GM19043 (cell line): Measurements from ENCODE around the gene TRDMT1.

Experiments used
- ATAC-seq: cut with Tn5 transposase; IDR thresholded peaks from one replicate; pipeline ENCODE4 v1.9.1; 2021; ENCODE audit warnings: low read depth; ENCODE audit not compliant: unreplicated experiment

Gene TRDMT1

GRCh38 chr10:17109475-17110207 is 91.8 kb downstream of the TRDMT1 start:
- ATAC-seq, result no peak

- ATAC-seq, result no peak
Measured at GRCh38 chr10:17109046-17109445, 92.4 kb downstream of the TRDMT1 start.

GRCh38 chr10:17106991-17107390 is 94.5 kb downstream of the TRDMT1 start:
- ATAC-seq, result no peak

GRCh38 chr10:17101910-17102266 is 99.6 kb downstream of the TRDMT1 start:
- no peak for ATAC-seq

- no peak for ATAC-seq
Measured at GRCh38 chr10:17101257-17101909, 100.1 kb downstream of the TRDMT1 start.

GRCh38 chr10:17100586-17100985 is 100.9 kb downstream of the TRDMT1 start:
- ATAC-seq, result no peak

GRCh38 chr10:17098012-17098411 is 103.5 kb downstream of the TRDMT1 start:
- no peak for ATAC-seq
